Parathyroid adenoma (tissue), 2 donors: ENCODE data around the gene CIAPIN1.

Experiments used
- H2AFZ ChIP-seq: fragments of 300-600 bp; sonication (generic); one replicate; pipeline ENCODE4 v1.7.0; 2017; ENCODE audit warnings: antibody characterized with exemption, mild to moderate bottlenecking
- H3K27ac ChIP-seq: fragments of 300-600 bp; sonication (generic); one replicate; pipeline ENCODE4 v1.7.0; 2017
- H3K27me3 ChIP-seq: fragments of 300-600 bp; sonication (generic); one replicate; pipeline ENCODE4 v1.7.0; 2017; ENCODE audit warnings: low read length; ENCODE audit not compliant: control insufficient read depth, insufficient read depth
- H3K36me3 ChIP-seq: fragments of 300-600 bp; sonication (generic); one replicate; pipeline ENCODE4 v1.7.0; 2017; ENCODE audit warnings: low read length; ENCODE audit not compliant: control insufficient read depth, insufficient read depth
- H3K4me1 ChIP-seq: fragments of 300-600 bp; sonication (generic); one replicate; pipeline ENCODE4 v1.7.0; 2017; ENCODE audit warnings: control low read depth
- H3K4me2 ChIP-seq: fragments of 300-600 bp; sonication (generic); one replicate; pipeline ENCODE4 v1.7.0; 2017; ENCODE audit warnings: low read length
- H3K4me3 ChIP-seq: fragments of 300-600 bp; sonication (generic); one replicate; pipeline ENCODE4 v1.7.0; 2017; ENCODE audit warnings: low read depth, low read length
- H3K79me2 ChIP-seq: fragments of 300-600 bp; sonication (generic); one replicate; pipeline ENCODE4 v1.7.0; 2017; ENCODE audit warnings: control low read depth
- H3K9ac ChIP-seq: fragments of 300-600 bp; sonication (generic); one replicate; pipeline ENCODE4 v1.7.0; 2017; ENCODE audit warnings: mild to moderate bottlenecking
- H3K9me3 ChIP-seq: fragments of 300-600 bp; sonication (generic); one replicate; pipeline ENCODE4 v1.7.0; 2017; ENCODE audit warnings: low read length; ENCODE audit not compliant: control insufficient read depth
- CTCF ChIP-seq: fragments of 300-600 bp; sonication (generic); IDR thresholded peaks from one replicate; pipeline ENCODE4 v1.7.0; 2017; ENCODE audit warnings: antibody characterized with exemption, mild to moderate bottlenecking
- donor health status: primary hyperparathyroidism.

CIAPIN1 gene

GRCh38 chr16:57413301-57413730, 33.9 kb downstream of the CIAPIN1 start:
- H3K4me1 ChIP-seq = peaks cover 12% of the 10 kb centered on the region
- no peaks in the 10 kb centered on the region for H3K27me3 ChIP-seq
- H3K4me3 ChIP-seq = no peak overlapping the region
- H3K9me3 ChIP-seq = no peaks in the 10 kb centered on the region
- no peak overlapping the region for H3K27ac ChIP-seq
- H3K9ac ChIP-seq = no peak overlapping the region
- H2AFZ ChIP-seq = no peak overlapping the region
- H3K79me2 ChIP-seq = no peaks in the 10 kb centered on the region
- no peak for TF ChIP-seq CTCF
- no peak overlapping the region for H3K4me2 ChIP-seq
- no peaks in the 10 kb centered on the region for H3K36me3 ChIP-seq

- Histone ChIP-seq H3K27ac (no peak overlapping the region), H3K4me2 (no peak overlapping the region), H3K9ac (no peak overlapping the region), H3K9me3 (no peaks in the 10 kb centered on the region), H3K79me2 (no peaks in the 10 kb centered on the region), H3K27me3 (no peaks in the 10 kb centered on the region), H2AFZ (no peak overlapping the region), H3K36me3 (no peaks in the 10 kb centered on the region), H3K4me1 (peaks cover 7% of the 10 kb centered on the region), H3K4me3 (no peak overlapping the region)
- no peak for TF ChIP-seq CTCF
Measured at GRCh38 chr16:57412584-57412983, 34.6 kb downstream of the CIAPIN1 start.

- no peak for TF ChIP-seq CTCF
- Histone ChIP-seq H3K36me3 (no peaks in the 10 kb centered on the region), H3K79me2 (no peaks in the 10 kb centered on the region), H3K27ac (no peak overlapping the region), H3K4me2 (no peak overlapping the region), H3K27me3 (no peaks in the 10 kb centered on the region), H3K4me3 (no peak overlapping the region), H3K4me1 (no peaks in the 10 kb centered on the region), H2AFZ (no peak overlapping the region), H3K9ac (no peak overlapping the region), H3K9me3 (no peaks in the 10 kb centered on the region)
Measured at GRCh38 chr16:57411362-57411976, 35.7 kb downstream of the CIAPIN1 start.

- no peak overlapping the region for H3K4me2 ChIP-seq
- H3K27me3 ChIP-seq = no peaks in the 10 kb centered on the region
- peak overlapping the region; percentile 24 for H3K27ac ChIP-seq
- H3K9ac ChIP-seq = no peak overlapping the region
- no peaks in the 10 kb centered on the region for H3K4me1 ChIP-seq
- no peak overlapping the region for H2AFZ ChIP-seq
- H3K36me3 ChIP-seq = no peaks in the 10 kb centered on the region
- no peak overlapping the region for H3K4me3 ChIP-seq
- no peak for TF ChIP-seq CTCF
- H3K9me3 ChIP-seq = no peaks in the 10 kb centered on the region
- H3K79me2 ChIP-seq = no peaks in the 10 kb centered on the region
Measured at GRCh38 chr16:57409870-57410587, 37.2 kb downstream of the CIAPIN1 start.
